ENCODE results near the gene ST7.

DNA sequence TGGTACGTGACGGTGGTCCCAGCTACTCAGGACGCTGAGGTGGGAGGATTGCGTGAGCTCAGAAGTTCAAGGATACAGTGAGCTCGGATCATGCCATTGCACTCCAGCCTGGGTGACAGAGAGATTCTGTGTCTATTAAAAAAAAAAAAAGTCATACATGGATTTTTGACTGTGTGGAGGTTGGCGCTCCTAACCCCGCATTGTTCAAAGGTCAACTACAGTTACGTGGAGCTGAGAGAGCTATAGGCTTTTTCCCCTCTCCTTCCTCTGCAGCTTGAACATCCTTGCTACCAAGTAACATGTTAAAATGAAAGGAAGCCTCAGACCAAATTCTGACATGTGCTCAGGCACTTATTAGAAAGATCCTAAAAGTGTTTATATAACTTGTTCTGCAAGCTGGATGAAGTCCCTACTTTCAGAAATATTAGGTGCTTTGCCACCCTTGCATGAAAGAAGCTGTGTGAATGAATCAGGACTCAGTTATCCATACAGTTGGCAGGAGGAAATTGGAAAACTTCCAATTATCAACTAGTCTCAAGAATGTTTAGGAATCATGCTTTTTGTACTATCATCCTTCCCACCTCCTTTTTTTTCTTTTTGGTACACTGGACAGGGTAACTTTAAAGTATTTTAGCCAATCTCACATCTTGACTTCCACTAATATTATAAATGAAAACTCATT lies 12.5 kb upstream of the ST7 start:
- TF ChIP-seq NFE2L1 (CRISPR knock-in tag; IDR thresholded peaks at IDR 0.05) (no peak), PRRX2 (CRISPR knock-in tag; IDR thresholded peaks at IDR 0.05) (no peak), ZNF138 (CRISPR knock-in tag; conservative IDR thresholded peaks at IDR 0.05) (no peak), ATF1 (CRISPR knock-in tag; IDR thresholded peaks at IDR 0.05) (no peak), ZNF263 (CRISPR knock-in tag; IDR thresholded peaks at IDR 0.05; ENCODE audit: low read depth) (no peak), ZNF219 (CRISPR knock-in tag; IDR thresholded peaks at IDR 0.05; ENCODE audit: borderline replicate concordance) (no peak)
- TF ChIP-seq, protein P1, sequence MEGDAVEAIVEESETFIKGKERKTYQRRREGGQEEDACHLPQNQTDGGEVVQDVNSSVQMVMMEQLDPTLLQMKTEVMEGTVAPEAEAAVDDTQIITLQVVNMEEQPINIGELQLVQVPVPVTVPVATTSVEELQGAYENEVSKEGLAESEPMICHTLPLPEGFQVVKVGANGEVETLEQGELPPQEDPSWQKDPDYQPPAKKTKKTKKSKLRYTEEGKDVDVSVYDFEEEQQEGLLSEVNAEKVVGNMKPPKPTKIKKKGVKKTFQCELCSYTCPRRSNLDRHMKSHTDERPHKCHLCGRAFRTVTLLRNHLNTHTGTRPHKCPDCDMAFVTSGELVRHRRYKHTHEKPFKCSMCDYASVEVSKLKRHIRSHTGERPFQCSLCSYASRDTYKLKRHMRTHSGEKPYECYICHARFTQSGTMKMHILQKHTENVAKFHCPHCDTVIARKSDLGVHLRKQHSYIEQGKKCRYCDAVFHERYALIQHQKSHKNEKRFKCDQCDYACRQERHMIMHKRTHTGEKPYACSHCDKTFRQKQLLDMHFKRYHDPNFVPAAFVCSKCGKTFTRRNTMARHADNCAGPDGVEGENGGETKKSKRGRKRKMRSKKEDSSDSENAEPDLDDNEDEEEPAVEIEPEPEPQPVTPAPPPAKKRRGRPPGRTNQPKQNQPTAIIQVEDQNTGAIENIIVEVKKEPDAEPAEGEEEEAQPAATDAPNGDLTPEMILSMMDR (IDR thresholded peaks at IDR 0.05): no peak
- TF ChIP-seq, protein P2, sequence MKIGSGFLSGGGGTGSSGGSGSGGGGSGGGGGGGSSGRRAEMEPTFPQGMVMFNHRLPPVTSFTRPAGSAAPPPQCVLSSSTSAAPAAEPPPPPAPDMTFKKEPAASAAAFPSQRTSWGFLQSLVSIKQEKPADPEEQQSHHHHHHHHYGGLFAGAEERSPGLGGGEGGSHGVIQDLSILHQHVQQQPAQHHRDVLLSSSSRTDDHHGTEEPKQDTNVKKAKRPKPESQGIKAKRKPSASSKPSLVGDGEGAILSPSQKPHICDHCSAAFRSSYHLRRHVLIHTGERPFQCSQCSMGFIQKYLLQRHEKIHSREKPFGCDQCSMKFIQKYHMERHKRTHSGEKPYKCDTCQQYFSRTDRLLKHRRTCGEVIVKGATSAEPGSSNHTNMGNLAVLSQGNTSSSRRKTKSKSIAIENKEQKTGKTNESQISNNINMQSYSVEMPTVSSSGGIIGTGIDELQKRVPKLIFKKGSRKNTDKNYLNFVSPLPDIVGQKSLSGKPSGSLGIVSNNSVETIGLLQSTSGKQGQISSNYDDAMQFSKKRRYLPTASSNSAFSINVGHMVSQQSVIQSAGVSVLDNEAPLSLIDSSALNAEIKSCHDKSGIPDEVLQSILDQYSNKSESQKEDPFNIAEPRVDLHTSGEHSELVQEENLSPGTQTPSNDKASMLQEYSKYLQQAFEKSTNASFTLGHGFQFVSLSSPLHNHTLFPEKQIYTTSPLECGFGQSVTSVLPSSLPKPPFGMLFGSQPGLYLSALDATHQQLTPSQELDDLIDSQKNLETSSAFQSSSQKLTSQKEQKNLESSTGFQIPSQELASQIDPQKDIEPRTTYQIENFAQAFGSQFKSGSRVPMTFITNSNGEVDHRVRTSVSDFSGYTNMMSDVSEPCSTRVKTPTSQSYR (CRISPR knock-in tag; IDR thresholded peaks at IDR 0.05): no peak

All from WTC11 (cell line).